Iris pigment epithelial cell (primary cell): ENCODE results near the gene ACBD6.

Experiments
- DNase-seq: peaks from one replicate; pipeline ENCODE4 v3.0.0-alpha.2; 2011; ENCODE audit warnings: low read depth

The ACBD6 gene

DNA sequence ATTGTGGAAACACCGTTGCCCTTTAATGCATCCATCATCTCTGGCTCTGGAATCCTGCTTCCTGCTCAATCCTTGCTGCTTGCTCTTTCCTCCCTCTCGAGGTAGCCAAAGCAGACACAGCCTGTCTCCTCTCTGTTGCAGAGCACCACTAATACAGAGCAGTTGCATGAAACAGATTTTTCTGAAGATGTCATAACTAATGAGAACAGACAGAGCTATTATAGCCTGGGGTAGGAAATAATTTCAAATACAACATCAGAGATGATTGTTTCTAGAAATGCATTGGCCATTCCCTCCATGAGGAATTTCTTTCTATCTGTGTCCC lies 23.3 kb upstream of the ACBD6 start:
- DNase-seq: no peak

DNA sequence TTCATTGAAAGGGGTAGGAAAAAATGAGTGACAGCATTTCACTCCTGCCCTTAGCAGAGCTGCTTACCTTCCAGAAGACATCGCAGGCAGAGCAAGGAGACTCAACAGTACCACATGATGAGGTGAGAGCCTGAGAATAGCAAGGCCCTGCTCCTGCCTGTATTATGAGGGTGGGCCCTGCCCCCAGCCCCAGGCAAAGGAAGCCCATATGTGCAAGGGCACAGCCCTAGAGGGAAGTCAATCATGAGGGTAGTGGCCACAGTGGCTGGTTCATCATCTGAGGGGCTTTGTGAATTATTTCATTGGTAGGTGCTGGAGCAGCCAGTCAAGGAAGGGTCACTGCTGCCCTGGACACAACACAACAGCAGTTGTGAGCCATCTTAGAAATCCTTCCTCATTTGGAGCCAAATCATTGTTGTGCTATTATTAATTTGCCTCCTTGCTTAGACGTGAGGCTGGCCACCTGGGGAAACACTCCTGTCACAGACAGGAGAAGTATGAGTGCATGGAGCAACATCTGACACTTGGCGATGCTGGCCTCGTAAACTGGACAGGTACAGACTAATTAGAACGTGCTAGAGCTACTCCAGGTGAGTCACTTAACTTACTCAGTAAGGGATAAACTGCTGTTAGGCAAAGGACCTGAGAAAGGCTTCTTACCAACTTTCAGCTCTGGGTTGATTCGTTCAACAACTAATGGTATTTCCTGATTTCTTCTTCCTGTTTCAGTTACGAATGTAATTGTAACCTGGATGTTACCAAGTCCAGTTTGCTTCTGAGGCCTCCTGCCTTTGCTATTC lies 22.7 kb upstream of the ACBD6 start:
- no peak for DNase-seq

DNA sequence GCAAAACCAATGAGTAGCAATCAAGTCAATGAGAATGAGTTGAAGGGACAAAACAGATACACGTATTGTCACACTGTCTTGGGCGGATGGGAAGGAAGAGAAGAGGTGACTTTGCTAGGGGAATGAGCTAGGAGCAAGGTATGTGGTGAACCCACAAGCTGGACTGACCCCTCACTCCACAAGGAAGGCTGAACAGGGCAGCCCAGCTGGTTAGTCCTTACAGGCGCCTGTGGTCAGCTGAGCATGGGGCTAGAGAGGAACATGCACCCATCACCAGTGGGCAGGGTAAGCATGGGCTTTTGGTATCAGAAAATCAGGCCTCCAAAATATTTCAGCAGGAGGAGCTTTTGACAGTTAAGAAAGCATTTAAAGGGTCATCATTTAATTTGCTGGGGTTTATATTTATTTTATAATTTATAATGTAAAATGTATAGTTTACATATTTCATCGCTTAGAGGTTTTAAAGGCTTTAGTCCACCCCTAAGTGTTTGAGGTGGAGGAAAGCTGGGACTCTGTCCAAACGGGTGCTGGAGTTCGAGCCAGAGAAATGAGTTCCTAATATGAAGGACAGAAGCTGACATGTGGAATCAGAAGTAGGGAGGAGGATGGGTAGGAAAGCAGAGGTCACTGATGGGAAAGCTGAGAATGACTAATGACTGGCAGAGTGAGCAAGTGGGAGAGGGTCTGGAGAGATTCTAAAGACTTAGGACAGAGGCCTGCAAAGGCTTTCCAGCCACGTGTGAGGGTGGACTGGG lies 22.0 kb upstream of the ACBD6 start:
- DNase-seq: no peak

DNA sequence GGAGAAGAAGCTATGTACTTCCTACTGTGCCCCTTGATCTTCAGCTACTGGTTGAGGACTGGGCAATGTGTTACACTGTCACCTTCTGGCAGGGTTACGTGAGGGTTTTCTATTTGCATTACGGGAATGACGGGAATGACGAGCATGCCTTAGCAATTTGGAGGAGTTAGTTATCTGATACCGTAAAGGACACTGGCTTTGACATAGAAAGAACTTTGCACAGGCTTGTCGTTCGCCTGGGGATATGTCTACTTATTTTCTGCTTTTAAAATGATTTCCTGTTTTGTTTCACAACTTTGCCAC lies 19.8 kb upstream of the ACBD6 start:
- no peak for DNase-seq

DNA sequence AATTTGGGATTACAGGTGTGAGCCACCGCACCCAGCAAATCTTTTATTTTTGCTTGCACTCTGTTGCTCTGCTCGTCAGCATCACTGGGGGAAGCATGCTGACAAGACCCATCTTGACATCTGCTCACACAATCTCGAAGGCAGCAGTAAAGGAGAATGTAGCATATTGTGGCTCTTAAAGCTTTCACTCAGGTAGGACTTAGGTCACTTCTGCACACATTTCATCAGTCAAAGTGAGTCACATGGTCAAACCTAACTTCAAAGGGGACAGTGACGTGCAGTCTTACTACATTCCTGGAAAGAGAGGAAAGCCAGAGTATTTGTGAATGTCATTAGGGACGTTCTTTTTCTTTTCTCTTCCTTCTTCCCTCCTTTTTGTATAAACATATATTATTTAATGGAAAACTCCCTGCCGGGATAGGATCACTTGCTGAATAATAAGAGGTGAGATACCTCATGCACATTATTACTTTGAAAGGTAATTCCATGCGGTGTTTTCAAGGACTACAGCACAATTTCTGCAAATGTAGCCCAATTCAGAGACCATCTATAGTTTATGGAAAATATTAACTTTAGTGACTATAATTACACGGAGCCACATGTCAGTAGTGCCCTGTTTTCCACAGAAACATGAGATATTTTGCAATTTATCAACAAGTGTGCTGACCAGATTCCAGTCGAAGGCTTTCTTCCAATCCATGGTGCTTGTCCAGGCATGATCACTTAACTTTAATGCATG lies 19.3 kb upstream of the ACBD6 start:
- no peak for DNase-seq

DNA sequence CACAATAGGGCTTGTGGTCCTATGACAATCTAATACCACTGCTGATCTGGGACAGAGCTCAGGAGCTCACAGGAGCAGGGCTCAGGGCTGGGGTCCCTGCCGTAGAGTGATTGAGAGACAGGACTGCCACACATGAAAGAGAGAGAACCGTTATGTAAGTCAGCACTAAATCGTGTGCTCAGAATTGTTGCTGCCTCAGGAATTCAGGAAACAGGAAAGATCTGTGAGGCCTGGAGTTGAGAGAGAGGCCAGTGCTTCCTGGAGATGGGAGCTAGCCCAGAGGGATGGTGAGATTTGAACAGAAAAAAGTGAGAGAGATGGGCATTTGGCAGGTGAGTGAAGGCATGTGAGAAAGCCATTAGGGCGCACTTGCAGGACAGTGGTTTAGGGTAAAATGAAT lies 17.5 kb upstream of the ACBD6 start:
- no peak for DNase-seq

DNA sequence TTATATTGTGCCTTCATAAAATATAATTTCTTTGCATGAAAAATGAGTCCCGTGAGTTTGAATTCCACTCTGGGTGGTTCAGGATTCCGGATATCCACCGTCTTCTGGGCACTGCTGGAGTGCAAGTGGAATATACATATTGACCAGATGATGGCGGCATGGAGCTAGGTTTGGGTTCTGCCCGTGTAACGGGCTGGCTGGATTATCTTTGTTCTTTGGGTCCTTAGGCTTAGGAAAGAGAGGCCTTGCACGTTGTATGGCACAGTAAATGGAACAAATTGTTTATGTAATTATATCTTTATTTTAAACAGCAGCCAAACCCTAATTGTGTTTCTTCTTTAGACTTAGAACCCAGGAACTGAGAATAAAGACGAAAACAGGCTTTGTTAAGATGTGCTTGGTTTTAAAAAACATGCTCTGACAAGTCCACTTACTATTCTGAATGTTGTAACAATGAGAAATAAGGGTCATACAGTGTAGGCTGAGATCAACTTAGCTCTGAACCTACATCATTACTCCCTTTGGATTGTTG lies 13.5 kb upstream of the ACBD6 start:
- DNase-seq: peak; percentile 76

DNA sequence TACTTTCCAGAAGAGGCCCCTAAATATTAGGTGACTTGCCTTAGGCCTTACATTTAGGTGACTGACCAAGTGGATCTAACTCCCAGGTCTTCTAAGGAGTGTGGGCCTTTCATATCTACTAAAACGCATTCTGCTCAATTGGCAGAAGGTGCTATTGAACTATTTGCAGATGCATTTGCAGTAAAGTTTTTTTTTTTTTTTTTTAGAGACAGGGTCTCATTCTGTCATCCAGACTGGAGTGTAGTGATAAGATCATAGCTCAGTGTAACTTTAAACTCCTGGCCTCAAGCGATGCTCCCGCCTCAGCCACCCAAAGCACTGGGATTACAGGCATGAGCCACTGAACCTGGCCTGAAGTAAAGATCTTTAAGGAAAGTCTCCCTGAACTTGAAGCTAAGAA lies 13.0 kb upstream of the ACBD6 start:
- no peak for DNase-seq

DNA sequence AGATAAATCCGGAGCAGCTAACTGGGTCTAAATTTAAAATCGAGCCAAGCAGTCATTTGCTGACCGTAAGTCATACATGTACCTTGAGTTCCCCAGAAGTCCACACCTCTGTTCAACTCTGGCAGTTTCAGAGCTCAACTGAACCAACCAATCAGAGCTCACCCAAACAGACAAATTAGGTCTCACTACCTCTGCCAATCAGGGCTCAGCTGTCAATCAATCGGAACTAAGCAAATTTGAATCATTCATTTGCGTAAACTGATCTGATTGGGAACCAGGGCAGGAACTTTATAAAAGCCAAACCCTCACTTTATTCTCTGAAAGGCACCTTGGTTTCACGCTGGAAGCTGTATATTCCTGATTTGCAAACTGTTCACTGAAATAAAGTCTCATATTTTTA lies 11.2 kb upstream of the ACBD6 start:
- no peak for DNase-seq

DNA sequence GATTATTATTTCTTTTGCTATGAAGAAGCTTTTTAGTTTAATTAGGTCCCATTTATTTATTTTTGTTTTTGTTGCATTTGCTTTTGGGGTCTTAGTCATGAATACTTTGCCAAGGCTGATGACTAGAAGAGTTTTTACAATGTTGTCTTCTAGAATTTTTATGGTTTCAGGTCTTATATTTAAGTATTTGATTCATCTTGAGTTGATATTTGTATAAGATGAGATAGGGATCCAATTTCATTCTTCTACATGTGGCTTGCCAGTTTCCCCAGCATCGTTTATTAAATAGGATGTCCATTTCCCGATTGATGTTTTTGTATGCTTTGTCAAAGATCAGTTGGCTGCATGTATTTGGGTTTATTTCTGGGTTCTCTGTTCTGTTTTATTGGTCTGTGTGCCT lies 8.5 kb upstream of the ACBD6 start:
- no peak for DNase-seq

DNA sequence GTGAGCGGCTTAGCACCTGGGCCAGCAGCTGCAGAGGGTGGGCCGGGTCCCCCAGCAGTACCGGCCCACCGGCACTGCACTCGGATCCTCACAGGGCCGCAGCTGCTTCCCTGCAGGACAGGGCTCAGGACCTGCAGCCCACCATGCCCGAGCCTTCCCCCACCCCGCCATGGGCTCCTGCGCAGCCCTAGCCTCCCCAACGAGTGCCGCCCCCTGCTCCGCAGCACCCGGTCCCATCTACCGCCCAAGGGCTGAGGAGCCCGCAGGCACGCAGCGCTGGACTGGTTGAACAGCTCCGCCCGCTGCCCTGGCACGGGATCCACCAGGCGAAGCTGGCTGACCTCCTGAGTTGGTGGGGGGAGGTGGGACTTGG lies 6.3 kb upstream of the ACBD6 start:
- no peak for DNase-seq

DNA sequence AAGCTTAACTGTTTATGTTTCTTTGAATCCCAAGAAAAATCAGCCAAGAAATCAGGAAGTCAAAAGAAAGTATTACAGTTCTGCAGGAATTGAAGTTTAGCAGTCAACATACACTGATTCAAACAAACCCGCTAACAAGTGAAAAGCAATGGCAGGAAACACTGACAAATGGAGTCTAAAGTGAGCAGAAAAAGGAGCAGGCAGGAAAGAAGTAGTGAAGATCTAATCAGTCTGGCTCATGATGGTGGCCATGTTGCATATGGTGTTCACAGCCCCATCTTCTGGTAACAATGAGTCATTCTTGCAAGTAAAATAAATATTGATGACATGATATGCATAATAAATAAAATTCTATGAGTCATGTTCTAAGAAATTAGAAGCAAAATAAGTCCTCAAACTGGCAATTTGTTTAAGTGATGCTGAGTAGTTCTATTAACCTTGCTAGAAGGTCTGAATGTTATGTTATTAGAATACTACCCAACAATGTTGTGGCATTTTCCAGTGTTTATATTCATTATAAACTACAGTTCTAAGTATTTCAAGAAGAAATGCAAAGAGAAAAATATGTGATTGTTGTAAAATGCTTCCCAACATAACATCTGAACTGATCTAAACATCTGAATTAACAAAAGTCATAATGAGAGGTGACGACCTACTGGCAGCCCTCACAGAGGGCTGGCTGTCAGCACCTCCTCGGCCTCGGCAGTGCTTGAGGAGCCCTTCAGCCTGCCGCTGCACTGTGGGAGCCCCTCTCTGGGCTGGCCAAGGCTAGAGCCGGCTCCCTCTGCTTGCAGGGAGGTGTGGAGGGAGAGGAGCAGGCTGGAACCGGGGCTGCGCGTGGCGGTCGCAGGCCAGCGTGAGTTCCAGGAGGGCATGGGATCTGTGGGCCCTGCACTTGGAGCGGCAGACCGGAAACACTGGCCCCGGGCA lies 5.7 kb upstream of the ACBD6 start:
- peak; percentile 85 for DNase-seq

DNA sequence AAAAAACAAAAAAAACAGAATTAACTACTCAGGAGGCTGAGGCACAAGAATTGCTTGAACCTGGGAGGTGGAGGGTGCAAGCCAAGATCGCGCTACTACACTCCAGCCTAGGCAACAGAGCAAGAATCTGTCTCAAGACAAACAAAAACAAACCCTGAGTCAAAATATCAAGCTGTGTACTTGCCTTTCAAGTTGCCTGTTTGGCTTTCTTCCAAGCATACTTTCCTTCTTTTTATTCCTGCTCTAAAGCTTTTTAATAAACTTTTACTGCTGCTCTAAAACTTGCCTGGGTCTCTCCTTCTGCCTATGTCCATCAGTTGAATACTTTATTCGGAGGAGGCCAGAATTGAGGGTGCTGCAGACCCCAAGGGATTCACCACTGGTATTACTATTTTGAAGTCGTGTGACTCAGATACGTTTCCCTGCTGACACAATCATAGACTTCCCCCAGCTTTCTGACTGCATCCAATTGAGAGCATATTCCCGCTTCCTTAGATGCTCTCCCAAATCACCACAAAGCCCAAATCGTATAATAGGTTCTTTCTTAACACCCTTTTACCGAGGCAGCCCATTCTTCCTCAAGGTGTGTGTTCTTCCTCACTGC lies 3.5 kb upstream of the ACBD6 start:
- no peak for DNase-seq

DNA sequence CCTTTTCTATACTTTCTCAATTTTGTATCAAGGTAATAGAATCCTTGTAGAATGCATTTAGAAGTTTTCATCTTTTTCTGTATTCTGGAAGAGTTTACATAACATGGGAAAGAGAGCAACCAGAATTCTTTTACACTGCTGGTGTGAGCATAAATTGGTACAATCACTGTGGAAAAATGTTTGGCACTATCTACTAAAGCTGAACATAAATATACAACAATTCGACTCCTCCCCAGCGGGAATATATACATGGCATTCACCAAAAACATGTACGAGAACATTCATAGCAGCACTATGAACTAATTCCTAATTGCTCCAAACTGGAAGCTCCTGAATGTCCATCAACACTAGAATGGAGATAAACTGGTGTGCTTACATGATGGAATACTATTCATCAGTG lies 1.8 kb upstream of the ACBD6 start:
- DNase-seq: no peak

DNA sequence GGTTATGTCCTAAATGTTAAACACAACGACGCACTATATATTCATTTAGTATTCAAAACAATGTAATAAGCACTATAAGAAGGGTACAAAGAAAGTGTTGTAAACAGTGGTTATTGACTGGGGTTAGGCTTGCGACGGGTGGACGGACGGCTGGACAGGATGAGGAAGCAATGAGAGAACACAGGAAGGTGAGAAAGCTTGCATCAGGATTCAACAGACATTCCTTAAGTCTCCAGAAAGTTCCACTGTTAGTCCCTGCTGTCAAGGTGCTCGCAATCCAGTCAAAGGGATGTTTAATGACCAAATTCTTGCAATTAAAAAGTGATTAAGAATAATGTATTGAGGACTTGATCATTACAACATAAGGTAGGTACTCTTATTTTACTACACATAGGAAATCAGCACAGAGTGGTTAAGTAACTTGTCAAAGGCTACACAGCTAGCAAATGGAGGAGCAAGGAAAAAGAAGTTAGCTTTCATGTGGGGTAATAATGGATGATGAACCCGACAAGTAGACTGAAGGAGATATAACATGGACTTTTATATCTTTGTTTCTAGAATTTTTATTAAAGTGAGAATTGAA lies 994 bp upstream of the ACBD6 start:
- DNase-seq: peak; percentile 30

DNA sequence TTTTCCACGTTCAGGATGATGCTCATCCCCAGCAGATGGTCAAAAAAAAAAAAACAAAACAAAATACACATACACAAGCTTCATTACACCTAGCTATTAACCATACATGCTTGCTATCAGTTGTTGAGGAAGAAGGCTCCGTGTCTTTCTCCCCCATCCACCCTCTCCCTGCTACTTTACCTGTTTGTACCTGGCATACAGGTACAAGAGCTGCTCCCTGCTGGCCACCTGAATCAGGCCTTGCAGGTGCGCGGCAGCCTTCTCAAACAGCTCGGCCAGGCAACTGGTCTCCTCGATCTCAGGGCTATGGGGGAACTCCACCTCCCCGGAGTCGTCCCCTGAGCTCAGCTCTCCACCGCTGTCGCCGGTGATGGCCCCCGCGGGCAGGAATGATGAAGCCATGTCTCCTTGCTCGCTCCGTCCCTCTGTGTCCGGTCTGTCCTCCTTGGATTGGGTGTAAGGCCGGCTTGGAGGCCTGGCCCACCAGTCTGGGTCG lies 464 bp downstream of the ACBD6 start:
- DNase-seq: no peak

DNA sequence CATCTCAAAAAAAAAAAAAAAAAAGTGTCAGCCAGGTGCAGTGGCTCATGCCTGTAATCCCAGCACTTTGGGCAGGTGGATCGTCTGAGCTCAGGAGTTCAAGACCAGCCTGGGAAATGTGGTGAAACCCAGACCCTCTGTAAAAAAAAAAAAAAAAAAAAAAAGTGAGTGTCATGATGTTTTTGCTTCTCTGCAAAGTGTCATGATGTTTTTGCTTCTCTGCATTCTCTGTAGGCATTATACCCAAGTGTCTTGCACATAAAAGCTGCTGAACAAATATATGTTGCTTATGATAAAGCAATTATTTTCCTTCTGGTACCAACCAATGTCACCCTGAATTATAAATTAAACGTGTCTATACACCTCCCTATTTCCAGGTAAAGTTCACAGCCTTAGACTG lies 1.7 kb downstream of the ACBD6 start:
- no peak for DNase-seq

DNA sequence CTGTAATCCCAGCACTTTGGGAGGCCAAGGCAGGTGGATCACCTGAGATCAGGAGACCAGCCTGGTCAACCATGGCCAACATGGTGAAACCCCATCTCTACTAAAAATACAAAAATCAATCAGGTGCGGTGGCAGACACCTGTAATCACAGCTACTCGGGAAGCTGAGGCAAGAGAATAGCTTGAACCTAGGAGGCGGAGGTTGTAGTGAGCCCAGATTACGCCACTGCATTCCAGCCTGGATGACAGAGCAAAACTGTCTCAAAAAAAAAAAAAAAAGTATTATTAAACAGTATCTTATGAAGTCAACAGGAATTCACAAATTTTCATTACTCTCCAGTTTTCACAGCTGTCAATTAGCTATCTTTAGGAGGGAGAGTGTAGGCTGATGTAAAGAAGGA lies 3.8 kb downstream of the ACBD6 start:
- peak; percentile 53 for DNase-seq

DNA sequence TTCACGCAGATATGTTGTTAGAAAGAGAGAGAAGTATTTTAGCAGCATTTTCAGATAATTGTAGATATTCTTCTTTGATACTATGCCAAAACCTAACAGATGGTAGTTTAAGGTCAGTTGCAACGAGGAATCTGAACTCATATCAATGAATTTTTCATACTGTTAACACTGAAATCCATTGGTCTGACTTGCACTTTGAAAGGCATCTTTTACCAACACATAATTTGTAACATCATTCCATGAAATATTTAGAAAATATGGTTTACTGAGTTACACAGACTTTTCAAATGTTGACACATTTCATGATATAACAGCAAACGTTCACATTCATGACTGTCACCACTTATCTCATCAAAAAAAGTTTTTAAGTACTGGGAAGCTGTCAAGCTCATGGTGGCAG lies 4.6 kb downstream of the ACBD6 start:
- DNase-seq: no peak

DNA sequence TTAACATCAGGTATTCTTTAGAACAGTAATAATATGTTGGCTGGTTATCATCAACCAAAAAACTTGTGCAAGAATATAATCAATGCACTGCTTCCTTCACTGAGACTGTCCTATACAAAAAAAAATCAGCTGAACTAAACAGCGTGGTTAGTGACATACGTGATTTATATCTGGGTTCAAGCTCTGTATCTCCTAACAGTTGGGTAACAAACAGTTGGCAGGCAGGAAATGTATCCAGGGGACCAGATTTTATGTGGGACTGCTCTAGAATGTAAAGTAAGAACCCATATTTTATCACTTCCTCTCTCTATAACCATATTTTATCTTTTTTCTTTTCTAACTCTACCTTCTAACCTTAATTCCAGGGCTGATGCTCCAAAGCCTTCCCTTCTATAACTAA lies 8.0 kb downstream of the ACBD6 start:
- DNase-seq: no peak

DNA sequence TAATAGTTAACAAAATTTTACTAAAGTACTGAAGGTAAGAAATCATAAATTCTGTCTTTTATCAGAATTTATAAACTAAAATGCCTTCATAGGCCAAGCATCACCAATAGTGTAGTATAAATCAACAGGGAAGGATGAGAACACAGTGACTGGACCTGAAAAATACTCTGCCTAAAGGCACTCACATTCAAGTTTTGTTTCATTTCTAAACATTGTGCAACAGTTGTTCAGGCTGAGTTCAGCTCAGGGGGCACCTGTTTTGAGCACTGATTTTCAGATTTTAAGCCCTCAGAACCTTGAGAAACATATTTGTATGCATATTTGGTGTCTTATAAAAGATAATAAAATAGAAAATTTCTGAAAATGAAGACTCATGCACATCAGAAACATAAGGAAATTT lies 12.4 kb downstream of the ACBD6 start:
- DNase-seq: peak; percentile 32
